Measurements from ENCODE around the gene KDELR3. TPM values are rescaled to one million over a fixed set of nuclear protein-coding genes. Genes with fewer than 3 reads are reported as not detected.
A peak's percentile ranks its signal among the peaks of the same experiment; 100 is the strongest.

Gene KDELR3
- polyA plus RNA-seq, 1 donor (not counting 4 experiments of a cell fraction or from before 2014, with no cell fraction given): 10.1 TPM

DNA sequence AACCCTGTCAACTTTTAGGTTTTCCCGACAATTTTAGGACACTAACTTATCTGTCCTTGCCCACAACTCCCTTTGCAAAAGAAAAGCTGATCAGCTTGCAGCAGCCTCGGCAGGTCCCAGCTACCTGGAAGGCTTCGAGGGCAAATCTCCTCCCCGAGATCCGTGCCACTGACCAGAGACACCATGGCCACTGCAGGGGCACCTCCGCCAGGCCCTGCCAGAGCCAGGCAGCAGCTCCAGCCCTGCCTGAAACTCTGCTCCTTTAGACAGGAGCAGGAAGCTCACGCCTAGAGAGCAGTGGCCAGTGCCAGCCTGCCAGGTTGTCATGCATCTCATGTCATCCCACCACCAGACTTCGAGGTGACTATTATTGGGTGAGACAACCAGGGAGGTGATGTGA lies 34.0 kb upstream of the KDELR3 start:
- H4K20me1 ChIP-seq (ENCODE audit: control insufficient read depth, extremely low read depth, insufficient read depth, low read length): no peaks in the 10 kb centered on the region
- dilution Hi-C loops (cut with MboI; ENCODE audit: extremely low pct_ligation_motif_present, low sequenced_read_pairs): no loop called here
- FAIRE-seq (no peak), DNase-seq (ENCODE audit: low read depth, low spot score) (no peak)
- no peak overlapping the region for H2AFZ ChIP-seq (ENCODE audit: control insufficient read depth, low read length)
- no peak overlapping the region for H3K4me3 ChIP-seq (ENCODE audit: control insufficient read depth in 2 of 3, extremely low read depth in 1 of 3, insufficient read depth in 2 of 3, low read depth in 1 of 3, low read length in 3 of 3)
- TF ChIP-seq EZH2 (IDR thresholded peaks at IDR 0.05; ENCODE audit: low read length): no peak
- TF ChIP-seq, protein P1, sequence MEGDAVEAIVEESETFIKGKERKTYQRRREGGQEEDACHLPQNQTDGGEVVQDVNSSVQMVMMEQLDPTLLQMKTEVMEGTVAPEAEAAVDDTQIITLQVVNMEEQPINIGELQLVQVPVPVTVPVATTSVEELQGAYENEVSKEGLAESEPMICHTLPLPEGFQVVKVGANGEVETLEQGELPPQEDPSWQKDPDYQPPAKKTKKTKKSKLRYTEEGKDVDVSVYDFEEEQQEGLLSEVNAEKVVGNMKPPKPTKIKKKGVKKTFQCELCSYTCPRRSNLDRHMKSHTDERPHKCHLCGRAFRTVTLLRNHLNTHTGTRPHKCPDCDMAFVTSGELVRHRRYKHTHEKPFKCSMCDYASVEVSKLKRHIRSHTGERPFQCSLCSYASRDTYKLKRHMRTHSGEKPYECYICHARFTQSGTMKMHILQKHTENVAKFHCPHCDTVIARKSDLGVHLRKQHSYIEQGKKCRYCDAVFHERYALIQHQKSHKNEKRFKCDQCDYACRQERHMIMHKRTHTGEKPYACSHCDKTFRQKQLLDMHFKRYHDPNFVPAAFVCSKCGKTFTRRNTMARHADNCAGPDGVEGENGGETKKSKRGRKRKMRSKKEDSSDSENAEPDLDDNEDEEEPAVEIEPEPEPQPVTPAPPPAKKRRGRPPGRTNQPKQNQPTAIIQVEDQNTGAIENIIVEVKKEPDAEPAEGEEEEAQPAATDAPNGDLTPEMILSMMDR (optimal IDR thresholded peaks at IDR 0.05 in 1 of 3, IDR thresholded peaks at IDR 0.05 in 1 of 3, conservative IDR thresholded peaks at IDR 0.05 in 1 of 3; ENCODE audit: extremely low read depth in 1 of 3, insufficient read depth in 2 of 3, low read length in 3 of 3): no peak
- no peaks in the 10 kb centered on the region for H3K9me1 ChIP-seq (ENCODE audit: control insufficient read depth, extremely low read depth, insufficient read depth, low read length)
- peaks cover 16% of the 10 kb centered on the region for H3K27me3 ChIP-seq (ENCODE audit: control insufficient read depth, extremely low read depth, insufficient read depth, low read length)
- no peaks in the 10 kb centered on the region for H3K79me2 ChIP-seq (ENCODE audit: control insufficient read depth, insufficient read depth, low read length)
- H3K27ac ChIP-seq (ENCODE audit: control insufficient read depth, insufficient read depth, low read length): no peak overlapping the region
- no peak overlapping the region for H3K4me2 ChIP-seq (ENCODE audit: control insufficient read depth, extremely low read depth, insufficient read depth, low read depth, low read length)
- no peak overlapping the region for H3K9ac ChIP-seq (ENCODE audit: control insufficient read depth, extremely low read depth, insufficient read depth, low read length)
- no peaks in the 10 kb centered on the region for H3K36me3 ChIP-seq (ENCODE audit: control insufficient read depth in 2 of 2, extremely low read depth in 1 of 2, insufficient read depth in 2 of 2, low read length in 2 of 2)
- H3K4me1 ChIP-seq (ENCODE audit: control insufficient read depth, extremely low read depth, insufficient read depth, low read length): no peaks in the 10 kb centered on the region
- no peaks in the 10 kb centered on the region for H3K9me3 ChIP-seq (ENCODE audit: control insufficient read depth, low read depth, low read length)

DNA sequence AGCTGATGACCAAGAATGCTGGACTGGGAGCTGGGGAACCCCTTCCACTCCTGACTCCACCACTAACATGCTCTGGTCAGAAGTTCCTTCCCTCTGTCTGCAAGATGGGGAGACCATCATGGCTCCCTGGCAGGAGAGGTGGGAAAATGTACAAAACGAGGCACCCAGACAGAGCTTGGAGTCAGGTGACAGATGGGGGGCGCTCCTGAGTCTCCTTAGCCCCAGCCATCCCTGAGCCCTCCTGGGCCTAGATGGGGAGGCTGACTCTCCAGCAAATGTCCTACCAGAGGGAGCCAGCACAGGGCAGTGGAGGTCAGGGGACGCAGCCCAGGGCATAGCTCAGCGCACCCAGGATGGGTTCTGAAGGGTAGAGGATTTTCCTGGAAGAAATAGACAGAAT lies 32.9 kb upstream of the KDELR3 start:
- dilution Hi-C loops (cut with MboI; ENCODE audit: extremely low pct_ligation_motif_present, low sequenced_read_pairs): no loop called here
- TF ChIP-seq, protein P1 (optimal IDR thresholded peaks at IDR 0.05 in 1 of 3, IDR thresholded peaks at IDR 0.05 in 1 of 3, conservative IDR thresholded peaks at IDR 0.05 in 1 of 3; ENCODE audit: extremely low read depth in 1 of 3, insufficient read depth in 2 of 3, low read length in 3 of 3): peak in 1 of 3 experiments; percentile 10
- no peak for TF ChIP-seq EZH2 (IDR thresholded peaks at IDR 0.05; ENCODE audit: low read length)
- H3K4me1 ChIP-seq (ENCODE audit: control insufficient read depth, extremely low read depth, insufficient read depth, low read length): no peaks in the 10 kb centered on the region
- H2AFZ ChIP-seq (ENCODE audit: control insufficient read depth, low read length): no peak overlapping the region
- H3K79me2 ChIP-seq (ENCODE audit: control insufficient read depth, insufficient read depth, low read length): no peaks in the 10 kb centered on the region
- FAIRE-seq (no peak), DNase-seq (ENCODE audit: low read depth, low spot score) (no peak)
- no peak overlapping the region for H3K4me3 ChIP-seq (ENCODE audit: control insufficient read depth in 2 of 3, extremely low read depth in 1 of 3, insufficient read depth in 2 of 3, low read depth in 1 of 3, low read length in 3 of 3)
- no peak overlapping the region for H3K9ac ChIP-seq (ENCODE audit: control insufficient read depth, extremely low read depth, insufficient read depth, low read length)
- no peaks in the 10 kb centered on the region for H3K9me1 ChIP-seq (ENCODE audit: control insufficient read depth, extremely low read depth, insufficient read depth, low read length)
- H3K27me3 ChIP-seq (ENCODE audit: control insufficient read depth, extremely low read depth, insufficient read depth, low read length): peaks cover 11% of the 10 kb centered on the region
- H3K9me3 ChIP-seq (ENCODE audit: control insufficient read depth, low read depth, low read length): no peaks in the 10 kb centered on the region
- H3K4me2 ChIP-seq (ENCODE audit: control insufficient read depth, extremely low read depth, insufficient read depth, low read depth, low read length): no peak overlapping the region
- H3K27ac ChIP-seq (ENCODE audit: control insufficient read depth, insufficient read depth, low read length): no peak overlapping the region
- H4K20me1 ChIP-seq (ENCODE audit: control insufficient read depth, extremely low read depth, insufficient read depth, low read length): no peaks in the 10 kb centered on the region
- no peaks in the 10 kb centered on the region for H3K36me3 ChIP-seq (ENCODE audit: control insufficient read depth in 2 of 2, extremely low read depth in 1 of 2, insufficient read depth in 2 of 2, low read length in 2 of 2)

All from keratinocyte (primary cell).